ENCODE measurements around the gene CENPP.
"Not testable (repeated sequence)": the region's sequence is repeated elsewhere in the genome, so short reads cannot be mapped to it uniquely, and the experiment has no call there.

Gene CENPP

DNA sequence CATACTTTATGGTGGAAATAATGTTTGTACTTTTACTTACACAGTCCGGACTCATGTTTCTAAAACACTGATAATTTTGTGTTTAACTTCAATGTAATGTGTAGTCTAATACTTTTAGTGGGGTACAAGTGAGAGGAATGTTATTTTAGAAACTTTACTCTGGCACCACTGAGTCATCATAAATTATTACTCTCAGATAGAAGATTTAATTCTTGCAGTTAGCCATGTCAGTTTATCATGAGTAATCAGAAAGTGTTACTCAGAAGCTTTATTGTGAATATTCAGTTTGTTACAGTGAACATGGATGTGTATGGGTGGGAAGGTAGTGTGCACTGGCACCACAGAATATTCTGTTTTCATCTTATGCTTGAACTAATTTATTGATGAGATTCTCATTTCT is 58.6 kb downstream of the CENPP start:
- no peak for DNase-seq

DNA sequence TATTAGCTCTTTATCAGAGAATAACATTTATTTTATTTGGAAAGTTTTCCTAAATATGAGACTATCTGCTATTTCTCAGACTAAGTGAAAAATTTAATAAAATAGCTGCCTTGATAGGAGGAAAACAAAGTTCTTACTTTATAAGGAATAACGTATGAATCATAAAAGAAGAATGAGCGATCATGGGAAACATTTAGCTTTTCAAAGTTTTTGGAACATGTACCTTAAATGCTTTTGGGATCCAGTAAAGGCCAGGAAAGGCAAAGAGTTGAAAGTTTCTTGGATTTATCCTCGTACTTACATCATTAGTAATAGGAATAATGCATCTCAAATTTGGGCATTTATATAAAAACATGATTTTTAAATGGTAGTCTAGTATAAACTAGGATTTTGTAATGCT is 59.2 kb downstream of the CENPP start:
- no peak for DNase-seq

DNA sequence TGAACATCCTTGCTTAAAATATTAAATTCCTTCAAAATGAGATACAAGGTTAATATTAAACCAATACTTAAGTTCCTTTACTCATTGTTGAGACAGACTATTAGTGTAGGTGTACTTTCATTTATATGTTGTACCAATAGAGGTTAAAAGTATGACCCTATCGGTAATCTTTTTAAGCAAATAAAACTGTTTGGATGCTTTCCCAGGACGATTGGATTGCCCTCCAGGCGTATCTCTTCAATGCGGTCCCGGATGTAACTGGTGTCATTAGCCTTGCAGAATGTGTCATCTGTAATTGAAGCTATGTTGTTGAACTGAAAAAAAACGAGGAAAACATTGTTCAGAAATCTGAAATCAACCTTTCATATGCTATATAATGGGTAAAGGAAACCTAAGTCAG is 59.7 kb downstream of the CENPP start:
- no peak for DNase-seq

DNA sequence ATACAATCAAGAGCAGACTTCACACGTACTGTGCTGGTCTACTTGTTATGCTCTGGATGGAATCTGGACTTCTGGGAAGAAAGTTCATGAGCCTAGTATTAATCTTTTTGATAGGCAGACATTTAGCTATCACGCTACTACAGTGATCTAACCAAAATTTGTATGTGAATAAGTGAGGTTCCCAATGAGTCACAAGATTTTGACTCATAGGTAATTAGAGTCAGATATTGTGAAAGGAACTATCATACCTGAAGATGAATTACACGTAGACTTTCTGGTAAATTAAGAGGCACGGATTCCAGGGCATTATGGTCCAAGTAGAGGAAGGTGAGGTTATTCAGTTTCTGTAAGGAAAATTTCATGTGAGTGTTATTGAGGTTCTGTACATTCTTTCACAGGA is 60.2 kb downstream of the CENPP start:
- no peak for DNase-seq

DNA sequence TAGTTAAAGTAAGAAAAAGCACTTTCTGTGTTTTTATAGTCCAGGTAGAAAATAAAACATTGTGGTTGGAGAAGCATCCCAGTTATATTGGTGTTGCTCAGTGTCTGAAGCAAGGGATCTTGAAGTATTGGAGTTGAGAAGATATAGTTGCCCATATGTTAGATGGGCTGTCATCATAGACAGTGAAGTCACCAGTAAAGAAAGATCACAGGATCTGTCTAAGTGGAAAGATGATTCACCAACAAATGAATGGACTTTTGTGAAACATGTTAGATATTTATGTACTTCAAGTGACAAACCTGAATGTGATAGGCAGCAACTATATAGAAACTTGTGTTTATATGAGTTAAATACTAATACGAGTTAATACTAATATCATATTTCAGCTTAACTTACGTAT is 66.9 kb downstream of the CENPP start:
- no peak for DNase-seq

DNA sequence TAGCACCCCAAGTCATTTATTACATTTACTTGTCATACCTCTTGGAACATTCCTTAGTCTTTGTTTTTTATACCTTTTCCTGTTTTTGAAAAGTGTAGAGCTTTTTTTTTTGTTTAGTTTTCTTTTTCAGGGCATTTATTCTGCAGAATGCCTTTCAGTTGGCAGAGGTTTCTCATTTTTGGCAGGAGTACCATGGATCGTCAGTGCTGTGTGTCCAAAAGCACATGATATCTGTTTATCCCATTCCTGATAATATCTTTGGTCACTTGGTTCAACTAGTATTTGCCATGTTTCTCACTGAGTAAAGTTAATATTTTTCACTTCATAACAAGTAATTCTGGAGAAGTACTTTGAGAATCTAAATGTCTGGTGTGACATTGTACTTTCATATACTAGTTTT is 67.9 kb downstream of the CENPP start:
- peak; percentile 19 for DNase-seq

DNA sequence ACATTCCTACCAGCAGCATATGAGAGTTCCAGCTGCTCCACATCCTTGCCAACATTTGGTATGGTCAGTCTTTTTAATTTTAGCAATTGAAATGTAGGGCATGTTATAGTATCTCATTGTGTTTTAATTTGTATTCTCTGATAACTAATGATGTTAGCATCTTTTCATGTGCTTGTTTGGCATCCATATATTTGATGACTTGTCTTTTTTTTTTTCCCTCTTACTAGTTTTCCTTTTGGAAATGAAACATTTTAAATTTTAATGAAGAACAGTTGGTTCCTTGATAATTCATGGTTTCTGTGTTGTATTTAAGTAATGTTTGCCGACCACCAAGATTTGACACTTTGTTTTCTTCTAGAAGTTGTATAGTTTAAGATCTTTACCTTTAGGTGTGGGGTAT is 69.9 kb downstream of the CENPP start:
- no peak for DNase-seq

DNA sequence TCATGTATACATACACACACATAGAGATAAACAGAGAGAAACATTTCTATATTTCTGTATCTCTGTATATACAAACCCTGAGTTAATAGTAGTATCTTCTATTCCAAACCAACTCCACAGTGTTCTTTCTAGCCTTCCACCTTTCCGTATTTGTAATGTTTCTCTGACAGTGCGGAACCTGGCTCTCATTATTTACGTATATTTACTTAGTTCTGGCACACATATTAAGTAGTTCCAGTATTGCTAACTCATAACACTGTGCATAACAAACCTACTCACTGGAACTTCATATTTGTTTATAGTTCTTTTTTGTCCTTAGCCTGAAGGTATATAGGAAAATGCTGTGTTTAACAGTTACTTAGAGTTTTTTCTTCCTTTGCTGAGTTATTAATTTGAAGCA is 72.1 kb downstream of the CENPP start:
- no peak for DNase-seq

DNA sequence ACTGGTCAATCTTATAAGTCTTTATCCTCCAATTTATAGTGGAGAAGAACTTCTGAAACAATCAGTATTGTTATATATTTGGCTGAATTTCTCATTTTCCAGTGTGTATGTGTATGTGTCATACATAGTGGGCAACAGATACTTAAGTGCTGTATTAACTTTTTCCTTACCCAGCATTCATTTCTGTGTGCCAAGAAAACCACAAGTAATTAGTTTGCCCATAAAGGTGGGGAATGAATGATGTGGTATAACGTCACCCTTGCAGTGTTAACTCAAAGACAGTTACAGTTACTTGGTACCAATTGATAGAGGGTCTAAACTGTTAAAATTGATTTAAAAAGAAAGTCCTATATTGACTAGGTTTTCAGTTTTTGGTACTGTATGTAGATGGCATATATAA is 76.6 kb downstream of the CENPP start:
- DNase-seq: no peak

DNA sequence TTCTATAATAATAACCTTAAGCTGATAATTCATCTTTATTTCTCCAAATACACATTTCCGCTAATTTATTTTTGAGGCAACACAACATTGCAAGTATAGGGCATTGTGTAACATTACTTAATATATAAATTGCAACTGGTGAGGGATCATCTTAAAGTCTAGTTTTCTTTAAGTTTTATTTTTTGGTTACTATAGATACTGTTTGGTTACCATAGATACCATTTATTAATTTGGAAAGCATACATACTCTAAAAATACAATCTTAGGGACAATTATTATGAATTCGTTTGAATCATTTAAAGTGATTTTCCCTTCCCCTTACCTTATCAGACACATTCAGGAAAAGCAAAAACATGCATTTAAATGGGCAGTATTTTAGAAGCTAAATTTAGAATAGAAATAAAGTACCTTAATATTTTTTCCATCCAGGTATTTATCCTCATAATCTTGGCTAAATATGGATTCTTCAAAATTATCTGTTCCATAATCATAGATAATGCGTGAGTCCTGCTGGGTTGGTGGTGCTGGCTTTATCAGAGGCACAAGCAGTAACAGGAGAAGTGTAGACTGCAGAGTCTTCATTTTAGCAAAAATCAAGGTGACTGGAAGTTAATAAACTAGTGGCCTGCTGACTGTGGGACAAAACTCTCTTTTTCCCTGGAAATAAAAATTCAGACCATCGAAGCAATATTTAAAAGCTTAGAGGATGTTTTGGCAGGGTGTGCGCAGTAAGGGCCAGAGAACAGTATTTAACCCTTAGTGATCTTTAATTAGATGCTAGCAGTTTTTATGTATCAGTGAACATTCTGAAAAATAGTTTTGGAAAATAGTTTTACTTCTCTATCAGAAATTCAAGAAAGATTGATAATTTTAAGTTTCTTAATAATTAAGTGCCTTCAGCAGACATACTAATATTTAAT is 77.3 kb downstream of the CENPP start:
- no peak for DNase-seq

DNA sequence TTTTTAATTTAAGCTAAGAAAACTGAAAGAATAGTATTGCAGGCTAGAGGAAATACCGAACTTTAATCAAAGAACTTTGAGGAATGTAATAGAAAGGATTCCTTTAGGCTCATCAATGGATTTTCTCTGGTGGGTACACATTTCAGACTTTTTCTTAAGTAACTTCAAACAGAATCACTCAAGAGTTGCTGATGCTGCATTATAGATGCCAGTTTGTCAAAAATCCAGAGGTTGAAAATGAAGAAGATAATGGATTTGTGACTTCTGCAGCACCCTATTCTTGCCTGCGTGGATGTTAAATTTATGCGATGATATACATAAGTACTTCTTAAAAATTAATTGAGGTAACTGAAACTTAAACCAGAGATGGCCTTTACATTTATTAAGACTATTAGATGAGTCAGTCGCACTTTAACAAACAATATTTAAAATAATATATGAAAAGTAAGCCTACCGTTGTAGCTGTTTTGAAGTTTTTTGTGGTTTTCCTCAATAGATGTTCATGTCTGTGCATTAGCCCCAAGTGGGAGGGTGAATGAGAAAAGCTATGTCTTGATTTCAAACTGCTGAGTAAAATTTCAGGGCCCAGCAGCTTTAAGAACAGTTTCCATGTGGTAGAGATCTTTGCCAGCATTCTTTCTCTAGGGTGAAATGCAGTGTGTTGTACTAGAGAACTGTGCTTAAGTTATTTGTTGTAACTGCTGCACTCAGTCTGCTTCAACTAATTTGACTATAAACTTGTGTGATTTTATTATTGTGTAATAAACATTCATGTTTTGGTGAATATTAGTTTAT is 78.5 kb downstream of the CENPP start, which contains the start of gene OGN:
TSS of gene OGN (minus strand) at position 537 of the 795 bp plus-strand sequence. CDS start 1,171 bp downstream, outside the sequence.
- no peak for DNase-seq

DNA sequence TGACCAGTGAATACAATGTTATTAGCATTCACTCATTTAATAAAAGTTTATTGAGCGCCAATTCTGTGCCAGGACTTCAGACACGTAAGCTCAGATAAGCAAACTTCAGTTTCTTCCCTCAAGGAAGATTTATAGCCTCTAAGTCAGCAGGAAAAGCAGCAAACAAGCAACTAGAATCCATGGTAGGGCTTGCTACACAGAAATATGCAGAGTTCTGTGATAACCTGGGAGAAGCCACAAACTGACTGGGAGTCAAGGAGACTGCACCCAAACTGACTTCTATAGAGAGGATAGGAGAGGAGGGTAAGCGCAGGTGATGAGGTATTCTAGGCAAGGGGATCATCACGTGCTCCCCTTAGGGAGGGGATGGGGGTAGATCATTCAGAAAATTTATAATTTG is 80.1 kb downstream of the CENPP start:
- no peak for DNase-seq

DNA sequence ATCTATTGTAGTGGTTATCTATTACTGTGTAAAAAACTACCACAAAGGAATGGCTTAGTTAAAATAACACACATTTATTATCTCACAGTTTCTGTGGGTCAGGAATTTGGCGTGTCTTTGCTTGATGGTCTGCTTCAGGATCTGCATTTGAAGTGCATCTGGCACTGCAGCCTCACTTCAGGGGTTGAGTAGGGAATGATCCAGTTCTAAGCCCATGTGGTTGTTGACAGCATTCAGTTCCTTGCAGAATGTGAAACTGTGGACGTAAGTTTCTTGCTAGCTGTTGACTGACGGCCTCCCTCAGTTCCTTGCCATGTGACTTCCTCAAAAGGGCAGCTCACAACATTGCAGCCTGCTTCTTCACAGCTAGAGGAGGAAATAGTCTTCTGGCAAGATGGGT is 80.7 kb downstream of the CENPP start:
- no peak for DNase-seq

DNA sequence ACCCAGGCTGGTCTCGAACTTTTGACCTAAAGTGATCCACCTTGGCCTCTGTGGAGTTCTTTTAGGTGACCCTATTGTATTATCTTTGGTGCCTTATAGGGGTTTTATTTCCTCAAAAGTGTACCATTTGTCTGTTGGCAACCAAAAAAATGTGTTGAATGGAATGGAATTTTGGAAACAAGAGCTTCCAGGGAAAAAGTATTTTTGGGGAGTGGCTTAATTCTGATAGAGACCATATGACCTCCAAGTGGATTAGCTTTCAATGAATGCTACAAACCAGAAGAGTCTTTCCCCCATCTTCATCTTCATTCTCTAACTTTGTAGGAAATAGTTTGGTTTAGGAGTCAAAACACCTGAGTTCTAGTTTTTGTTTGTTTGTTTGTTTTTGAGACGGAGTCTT is 82.1 kb downstream of the CENPP start:
- DNase-seq: no peak

DNA sequence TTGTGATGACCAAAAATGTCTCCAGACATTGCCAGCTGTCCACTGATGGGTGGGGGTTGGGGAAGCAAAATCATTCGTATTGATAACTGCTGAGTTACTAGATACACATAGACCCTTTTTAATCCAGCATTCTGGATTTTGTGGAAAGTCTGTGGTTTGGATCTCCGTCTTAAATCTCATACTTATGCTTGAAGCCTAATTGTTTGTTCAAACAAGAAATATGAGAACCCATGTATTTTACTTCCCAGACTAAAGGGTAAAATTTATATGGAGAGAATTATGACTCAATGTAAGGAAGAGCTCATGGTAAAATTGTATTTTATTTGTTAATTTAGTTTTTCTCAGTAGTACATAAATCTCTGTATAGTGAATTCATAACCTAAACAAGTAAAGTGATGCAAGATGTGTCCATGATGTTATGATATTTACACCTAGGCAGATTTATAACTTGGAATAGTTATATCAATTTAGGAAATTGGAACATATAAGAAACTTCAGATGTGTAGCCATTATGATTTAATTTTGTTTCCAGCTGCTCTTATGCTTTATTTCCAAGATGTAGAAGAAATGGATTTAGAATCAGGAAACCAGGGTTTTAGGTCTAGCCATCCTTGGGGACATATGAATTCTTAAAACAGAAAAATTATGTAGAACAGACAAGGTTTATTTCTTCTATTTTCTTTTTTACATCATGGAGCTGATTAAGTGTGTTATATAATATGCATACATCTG is 83.2 kb downstream of the CENPP start:
- no peak for DNase-seq

DNA sequence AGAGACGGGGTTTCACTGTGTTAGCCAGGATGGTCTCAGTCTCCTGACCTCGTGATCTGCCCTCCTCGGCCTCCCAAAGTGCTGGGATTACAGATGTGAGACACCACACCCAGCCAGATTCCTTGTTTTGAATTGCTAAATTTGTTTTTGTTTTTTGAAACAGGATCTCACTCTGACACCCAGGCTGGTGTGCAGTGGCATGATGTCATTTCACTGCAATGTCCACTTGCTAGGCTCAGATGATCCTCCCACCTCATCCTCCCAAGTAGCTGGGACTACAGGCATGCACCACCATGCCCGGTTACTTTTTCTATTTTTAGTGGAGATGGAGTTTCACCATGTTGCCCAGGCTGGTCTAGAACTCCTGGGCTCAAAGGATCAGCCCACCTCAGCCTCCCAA is 85.4 kb downstream of the CENPP start:
- DNase-seq: not testable (repeated sequence)

DNA sequence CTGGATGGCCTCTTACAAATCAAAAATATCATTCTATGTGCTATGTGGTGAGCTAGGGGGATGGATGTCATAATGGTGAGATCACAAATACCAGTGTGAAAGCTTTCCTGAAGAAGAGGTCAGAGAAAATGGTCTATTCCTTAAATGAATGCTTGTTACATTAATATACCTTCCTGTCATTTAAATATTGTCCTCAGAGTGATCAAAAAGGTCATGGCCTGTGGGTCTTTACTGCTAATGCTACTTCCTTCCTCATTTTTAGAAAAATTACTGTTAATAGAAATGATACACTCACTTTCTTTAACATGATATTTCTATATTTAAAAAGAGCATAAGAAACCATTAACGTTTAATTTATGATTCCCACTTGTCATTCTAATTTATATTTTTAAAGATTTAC is 88.8 kb downstream of the CENPP start:
- DNase-seq: no peak

DNA sequence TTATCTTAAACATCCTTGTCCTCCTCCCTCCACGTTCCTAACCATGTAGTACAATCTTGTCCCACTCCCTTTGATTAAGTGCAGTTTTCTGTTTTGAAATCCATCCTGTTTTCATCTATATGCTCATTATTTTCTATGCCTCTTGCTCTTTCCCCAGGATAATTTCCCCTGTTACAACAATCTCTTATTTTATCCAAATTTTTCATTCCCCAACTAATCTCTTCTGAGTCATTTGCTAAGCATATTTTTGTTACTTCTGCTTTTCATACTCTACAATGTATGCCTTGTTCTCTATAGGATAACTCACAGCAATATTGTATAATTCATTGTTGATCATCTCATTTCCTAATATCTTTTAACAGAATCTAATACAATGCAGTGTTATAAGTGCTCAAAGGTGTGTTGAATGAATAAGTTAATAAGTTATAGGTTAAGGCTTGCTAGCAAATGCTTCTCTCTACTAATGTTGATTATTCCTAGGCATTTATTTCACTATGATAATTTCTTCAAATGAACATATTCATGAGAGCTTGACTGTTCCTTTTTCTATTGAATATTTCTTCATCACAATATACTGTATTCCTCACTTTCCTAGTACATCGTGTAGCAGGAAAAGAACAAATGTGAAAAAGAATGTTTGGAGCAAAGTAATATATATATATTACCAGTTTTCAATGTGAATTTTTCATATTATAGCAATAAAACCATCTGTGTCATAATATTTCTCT is 97.0 kb downstream of the CENPP start:
- DNase-seq: no peak

DNA sequence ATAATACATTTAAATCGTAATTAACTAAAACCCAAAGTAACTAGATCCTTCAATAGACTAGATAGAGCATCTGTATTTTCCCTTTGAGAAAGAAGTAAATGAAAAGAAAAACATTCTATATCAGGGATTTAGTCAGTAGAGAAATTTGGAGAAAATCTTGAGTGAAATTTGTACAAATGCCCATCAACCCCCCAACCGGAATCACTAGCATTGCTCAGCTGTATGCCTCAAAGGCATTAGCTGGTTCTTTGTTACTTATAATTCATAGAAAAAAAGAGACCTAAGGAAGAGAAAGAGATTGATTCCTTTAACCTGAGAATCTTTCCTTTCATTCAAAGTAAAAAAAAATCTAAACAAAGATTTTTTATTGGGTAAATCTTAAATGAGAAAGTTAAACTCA is 97.9 kb downstream of the CENPP start:
- no peak for DNase-seq

DNA sequence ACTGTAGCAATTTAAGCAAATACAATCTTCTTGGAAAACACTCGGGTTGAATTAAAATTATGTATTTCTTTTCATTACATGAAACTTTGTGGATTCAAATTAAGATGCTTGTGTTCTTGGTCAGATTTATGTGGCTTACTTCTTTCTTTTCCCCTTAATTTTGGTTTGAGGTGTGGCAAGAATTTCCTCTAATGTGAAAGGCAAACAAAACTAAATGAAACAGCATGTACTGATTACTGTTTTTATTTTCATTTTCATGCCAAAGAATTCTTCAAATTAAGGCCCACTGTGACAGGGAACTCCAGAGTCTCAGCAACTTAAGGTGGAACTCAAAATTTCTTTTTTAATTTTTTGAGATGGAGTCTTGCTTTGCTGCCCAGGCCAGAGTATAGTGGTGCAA is 98.6 kb downstream of the CENPP start, which contains the start of gene OMD:
TSS of gene OMD (minus strand) at position 132 of the 400 bp plus-strand sequence. CDS start 6,913 bp downstream, outside the sequence.
- DNase-seq: no peak

DNA sequence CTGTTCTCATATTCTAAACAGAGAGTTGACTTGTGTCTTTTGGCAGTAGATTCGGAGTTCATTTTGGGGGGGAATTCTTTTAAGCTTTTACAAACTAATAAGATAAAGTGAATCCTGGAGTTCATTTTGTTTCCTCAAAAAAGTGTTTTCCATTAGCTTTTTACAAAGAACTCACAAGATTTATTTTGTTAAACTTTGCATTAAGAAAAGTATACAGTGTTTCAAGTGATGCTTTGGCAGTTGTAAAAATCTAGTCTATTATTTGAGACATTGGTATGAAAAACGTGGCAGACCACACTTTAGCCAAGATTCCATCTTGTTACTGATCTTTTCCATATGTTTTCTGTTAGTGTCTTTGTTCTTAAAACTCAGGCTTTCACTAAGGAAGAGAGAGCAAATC is 99.7 kb downstream of the CENPP start:
- no peak for DNase-seq

DNA sequence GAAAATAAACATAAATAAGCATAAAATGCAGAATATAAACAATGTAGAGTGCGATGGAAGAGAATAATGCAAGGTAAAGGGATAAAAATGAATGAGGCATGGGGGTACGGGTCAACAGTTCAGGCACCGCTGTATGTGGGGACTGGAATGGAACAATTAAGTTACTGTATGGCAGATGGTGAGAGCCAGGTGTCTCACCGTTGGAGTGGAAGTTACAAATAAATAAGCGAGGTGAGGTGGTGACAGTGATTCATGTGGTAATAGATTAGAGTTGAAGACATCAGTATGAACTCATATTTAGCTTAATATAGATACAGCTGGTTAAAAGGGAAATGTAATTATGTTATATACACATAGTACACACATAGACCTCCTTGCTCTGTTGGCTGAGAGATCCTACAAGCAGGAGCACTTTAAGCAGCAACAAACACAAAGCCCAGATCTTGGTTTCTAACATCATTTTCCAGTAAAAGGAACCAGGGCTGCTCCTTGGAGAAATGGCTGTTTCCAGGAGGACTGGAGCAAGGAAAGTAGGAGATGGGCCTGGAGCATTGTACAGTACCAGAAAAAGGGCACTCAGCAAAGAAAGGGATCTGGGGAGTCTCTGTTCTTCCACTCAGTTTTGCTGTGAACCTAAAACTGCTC is 100.9 kb downstream of the CENPP start:
- DNase-seq: no peak
